Hematopoietic multipotent progenitor cell treated with erythropoietin and hydrocortisone succinate and interleukin-3 and kit ligand, for 4 days (in vitro differentiated cells): ENCODE measurements around the gene DGKD.
"Not testable (repeated sequence)": the region's sequence is repeated elsewhere in the genome, so short reads cannot be mapped to it uniquely, and the experiment has no call there.

ENCODE experiments used
- DNase-seq: peaks from one replicate; pipeline ENCODE4 v3.0.0-alpha.2; 2015

Gene DGKD

DNA sequence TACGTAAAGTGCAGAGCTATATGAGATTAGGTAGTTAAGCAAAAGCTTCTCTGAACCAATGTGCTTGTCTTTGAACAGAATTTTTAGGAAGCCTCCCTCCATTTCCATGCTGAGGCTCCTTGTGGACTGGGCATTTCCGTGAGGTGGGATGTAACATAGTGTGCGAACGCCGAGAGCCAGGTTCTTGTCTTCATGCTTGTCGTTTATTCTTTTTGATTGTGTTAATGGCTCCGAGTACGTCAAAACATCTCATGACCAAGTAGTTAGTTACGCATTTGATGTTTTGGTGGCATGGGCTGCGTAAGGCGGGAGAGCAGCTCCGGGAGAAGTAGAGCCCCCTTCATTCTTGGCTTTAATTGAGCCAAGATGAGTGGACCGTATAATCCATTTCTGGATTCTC lies 32.9 kb downstream of the DGKD start:
- no peak for DNase-seq

DNA sequence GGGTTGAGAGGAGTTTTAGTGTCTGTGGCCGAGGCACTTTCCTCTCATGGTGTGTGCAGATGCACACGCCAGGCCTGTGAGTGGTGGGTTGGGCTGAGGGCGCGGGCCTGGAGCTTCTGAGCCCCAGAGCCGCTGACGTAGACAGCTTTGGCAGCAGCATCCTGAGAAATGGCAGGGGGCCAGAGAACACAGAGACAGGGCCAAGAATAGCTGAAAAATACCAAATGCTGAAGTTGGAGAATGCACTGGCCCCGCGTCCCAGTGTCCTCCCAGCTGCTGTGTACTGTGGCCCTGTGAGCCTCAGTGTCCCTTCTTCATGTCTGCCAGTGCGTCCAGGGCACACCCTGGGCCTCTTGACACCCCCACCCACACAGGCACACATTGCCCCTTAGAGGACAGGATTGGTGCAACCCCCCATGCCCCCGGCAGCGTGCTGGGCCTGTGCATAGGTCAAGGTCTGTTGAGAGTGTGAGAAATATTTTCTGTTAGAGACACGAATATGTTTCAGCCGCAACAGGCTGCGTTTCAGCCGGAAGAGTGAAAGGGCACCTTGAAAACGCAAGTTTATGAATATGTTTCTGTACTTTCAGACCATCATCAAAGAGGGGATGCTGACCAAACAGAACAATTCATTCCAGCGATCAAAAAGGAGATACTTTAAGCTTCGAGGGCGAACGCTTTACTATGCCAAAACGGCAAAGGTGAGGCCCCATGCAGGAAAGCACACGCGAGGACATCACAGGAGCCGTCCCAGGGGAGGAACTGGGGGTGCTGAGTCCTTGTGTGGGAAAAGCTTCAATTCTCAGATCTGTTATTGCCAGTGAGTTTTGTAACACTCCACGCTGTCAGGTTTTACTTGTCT lies 33.6 kb downstream of the DGKD start:
- peak; percentile 27 for DNase-seq

DNA sequence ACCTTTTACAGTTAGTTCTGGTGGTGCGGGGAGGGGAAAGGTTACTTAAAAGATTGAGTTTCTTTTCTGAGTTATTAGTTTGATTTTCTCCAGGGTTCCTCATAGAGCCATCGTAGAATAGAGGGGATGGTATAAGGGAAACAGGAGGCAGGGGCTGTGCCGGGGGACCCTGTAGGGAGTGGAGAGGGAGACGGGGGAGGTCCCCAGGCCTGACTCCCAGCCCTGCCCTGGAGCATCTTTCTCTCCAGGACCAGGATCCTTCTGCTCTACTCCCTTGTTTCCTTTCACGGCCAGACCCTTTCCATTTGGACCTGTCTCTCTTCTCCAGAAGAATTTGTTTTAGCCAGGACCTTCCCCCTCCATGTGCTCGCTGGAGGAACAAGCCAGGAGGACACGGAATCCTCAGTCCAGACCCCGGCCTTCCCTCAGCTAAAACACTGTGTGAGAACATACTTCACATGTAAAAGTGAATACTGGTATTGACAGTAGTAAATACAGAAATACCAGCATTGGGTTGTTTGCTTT lies 35.4 kb downstream of the DGKD start:
- no peak for DNase-seq

DNA sequence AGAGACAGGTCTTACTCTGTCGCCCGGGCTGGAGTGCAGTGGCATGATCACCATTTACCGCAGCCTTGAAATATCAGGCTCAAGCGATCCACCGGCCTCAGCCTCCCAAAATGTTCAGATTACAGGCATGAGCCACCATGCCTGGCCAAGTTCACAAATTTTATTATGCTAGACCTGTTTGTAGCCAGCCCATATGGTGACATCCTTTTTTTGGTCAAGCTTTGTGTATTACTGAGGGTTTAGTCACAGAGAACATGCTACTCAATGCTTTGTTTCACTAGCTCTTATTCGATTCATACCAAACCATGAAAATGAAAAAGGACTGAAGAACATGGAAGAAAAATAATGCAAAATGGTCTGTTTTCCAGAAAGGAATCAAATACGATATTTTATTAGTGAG lies 41.4 kb downstream of the DGKD start:
- DNase-seq = no peak

DNA sequence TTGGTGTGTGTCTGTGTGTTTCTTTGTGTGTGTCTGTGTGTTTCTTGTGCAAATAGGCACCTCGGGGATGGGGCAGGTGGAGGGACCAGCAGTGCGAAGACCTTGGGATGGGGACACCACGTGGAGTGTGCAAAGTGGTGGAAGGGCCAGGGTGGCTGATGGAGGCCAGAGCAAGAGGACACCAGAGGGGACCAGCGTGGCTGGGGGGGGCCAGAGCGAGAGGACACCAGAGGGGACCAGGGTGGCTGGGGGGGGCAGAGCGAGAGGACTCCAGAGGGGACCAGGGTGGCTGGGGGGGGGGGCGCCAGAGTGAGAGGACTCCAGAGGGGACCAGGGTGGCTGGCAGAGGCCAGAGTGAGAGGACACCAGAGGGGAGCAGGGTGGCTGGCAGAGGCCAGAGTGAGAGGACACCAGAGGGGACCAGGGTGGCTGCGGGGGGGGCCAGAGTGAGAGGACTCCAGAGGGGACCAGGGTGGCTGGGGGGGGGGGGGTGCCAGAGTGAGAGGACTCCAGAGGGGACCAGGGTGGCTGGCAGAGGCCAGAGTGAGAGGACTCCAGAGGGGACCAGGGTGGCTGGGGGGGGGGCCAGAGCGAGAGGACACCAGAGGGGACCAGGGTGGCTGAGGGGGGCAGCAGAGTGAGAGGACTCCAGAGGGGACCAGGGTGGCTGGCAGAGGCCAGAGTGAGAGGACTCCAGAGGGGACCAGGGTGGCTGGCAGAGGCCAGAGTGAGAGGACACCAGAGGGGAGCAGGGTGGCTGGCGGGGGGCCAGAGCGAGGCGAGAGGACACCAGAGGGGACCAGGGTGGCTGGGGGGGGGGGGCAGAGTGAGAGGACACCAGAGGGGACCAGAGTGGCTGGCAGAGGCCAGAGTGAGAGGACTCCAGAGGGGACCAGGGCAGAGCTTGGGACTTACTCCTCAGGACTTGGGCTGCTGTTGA lies 42.7 kb downstream of the DGKD start:
- DNase-seq = not testable (repeated sequence)

DNA sequence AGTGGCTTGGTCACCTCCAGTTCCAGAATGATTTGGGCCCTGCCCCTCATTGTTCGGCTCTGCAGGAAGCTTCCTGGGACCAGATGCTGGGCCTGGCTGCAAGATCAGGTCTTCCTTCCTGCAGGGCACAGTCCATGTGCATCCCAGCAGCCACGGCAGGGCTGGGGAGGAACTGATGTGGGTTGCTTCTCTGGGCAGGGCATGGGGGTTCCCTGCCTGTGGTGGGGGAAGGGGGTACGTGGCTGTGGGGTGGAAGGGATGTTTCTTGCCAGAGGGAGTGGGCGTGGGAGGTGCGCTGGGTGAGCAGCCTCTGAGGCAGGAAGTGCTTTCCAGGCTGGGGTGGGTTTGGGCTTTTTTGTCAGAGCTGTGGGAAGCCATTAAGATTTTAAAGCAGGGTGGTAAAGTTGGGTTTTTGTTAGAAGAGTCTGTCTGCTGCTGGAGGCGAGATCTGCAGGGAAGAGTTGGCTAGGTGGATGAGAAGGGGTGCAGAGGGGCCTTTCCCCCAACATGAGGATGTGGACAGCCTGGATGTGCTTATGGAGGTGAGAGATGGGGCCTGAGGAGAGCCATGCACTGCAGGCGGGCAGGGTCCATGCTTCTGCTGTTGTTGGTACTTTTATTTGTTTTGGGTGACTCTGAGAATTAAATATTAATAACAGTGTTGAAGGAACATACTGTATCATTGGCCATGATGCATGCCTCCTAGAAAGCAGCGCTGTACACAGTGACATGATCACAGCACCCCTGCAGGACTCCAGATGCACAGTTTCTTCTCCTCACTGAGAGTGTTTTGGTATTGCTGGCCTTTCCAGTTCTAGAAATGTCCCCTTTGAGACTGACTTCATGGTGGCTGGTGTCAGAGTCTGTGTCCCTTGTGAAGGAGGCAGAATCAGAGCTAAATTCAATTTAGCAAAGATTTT lies 45.3 kb downstream of the DGKD start:
- peak; percentile 43 for DNase-seq

- no peak for DNase-seq
Observed at GRCh38 chr2:233400341-233400740, 46.0 kb downstream of the DGKD start.

GRCh38 chr2:233400961-233401360 lies 46.7 kb downstream of the DGKD start:
- no peak for DNase-seq

DNA sequence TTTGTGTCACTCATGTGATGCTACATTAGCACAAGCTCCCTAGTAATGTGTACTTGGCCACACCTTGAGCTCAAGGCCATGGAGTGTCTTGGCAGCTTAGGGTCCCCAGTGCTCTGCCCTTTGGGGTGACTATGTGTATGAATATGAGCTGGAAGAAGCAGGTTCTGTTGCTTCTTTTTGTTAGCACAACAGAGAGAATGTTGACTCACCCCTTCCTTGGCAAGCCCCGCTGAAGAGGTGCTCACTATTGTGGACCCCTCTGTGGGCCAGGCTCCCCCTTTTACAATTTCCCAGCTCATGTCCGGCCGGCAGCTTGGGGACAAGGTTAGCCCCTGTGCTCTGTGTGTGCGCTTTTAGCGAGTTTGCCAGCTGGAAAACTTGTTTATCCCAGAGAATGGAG lies 48.1 kb downstream of the DGKD start:
- DNase-seq = no peak

DNA sequence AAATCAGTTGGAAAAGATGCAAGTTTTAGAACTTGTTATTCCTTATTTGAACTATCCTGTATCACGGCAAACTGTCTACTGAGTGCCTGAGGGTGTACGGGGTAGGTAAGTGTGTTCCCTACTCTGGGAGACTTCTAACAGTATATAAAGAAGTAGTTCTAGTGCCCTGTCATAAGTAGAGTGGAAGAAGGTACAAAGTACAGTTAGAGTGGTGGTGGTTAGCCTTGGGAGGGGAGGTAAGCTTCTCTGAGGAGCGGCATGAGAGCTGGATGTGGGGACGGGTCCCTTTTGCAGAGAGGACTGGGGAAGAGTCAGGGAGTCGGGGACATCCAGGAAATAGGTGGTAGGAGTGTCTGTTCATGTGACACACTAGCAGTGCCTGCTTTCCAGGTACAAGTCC lies 48.5 kb downstream of the DGKD start:
- DNase-seq = no peak

- DNase-seq = peak; percentile 72
Observed at GRCh38 chr2:233404222-233404621, 49.9 kb downstream of the DGKD start.

DNA sequence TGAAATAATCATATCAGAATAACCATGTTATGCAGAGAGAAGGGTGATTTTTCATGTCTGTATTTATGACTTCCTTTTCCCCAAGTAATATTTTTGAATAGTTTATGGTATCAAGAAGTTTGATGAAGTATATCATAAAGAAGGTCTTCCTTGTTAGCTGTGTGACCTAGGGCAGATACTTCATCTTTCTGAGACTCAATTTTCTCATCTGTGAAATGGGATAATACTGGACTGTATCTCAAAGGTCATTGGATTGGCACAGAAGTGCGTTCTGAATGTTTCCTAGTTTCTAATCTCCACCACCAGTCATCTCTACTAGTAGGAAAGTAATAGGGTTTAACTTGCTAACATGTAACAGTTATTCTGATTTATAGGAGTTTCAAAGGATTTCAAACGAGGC lies 52.6 kb downstream of the DGKD start:
- no peak for DNase-seq

DNA sequence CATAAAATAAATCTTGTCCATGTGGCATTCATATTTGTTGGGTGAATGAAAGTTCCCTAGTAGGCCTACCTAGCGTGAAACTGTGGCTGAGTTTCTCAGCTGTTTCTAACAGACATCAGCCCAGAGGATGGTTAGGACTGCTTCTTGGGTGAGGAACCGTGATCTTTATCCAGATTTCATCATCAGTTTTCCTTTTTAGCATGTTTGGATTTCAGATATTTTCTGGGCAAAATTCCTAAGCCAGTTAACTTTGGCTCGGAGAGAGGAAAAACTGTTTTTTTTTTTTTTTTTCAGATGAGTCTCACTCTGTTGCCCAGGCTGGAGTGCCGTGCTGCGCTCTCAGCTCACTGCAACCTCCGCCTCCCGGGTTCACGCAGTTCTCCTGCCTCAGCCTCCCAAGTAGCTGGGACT lies 53.5 kb downstream of the DGKD start:
- no peak for DNase-seq

- DNase-seq = no peak
Observed at GRCh38 chr2:233408366-233409285, 54.3 kb downstream of the DGKD start.

- DNase-seq = peak; percentile 82
Observed at GRCh38 chr2:233409286-233409991, 55.1 kb downstream of the DGKD start.

- DNase-seq = peak; percentile 35
Observed at GRCh38 chr2:233410196-233410760, 56.0 kb downstream of the DGKD start.

- no peak for DNase-seq
Observed at GRCh38 chr2:233411162-233411561, 56.9 kb downstream of the DGKD start.

- no peak for DNase-seq
Observed at GRCh38 chr2:233412405-233412804, 58.1 kb downstream of the DGKD start.

GRCh38 chr2:233413046-233413445 lies 58.8 kb downstream of the DGKD start:
- DNase-seq = no peak

GRCh38 chr2:233413559-233414272 lies 59.4 kb downstream of the DGKD start:
- peak; percentile 80 for DNase-seq
